Measurements from ENCODE around the gene BCS1L. TPM values are rescaled to one million over a fixed set of nuclear protein-coding genes. Genes with fewer than 3 reads are reported as not detected.

The BCS1L gene
- polyA plus RNA-seq, 1 donor, result 38.9 TPM

Other genes with a start within 250 kb of the BCS1L start
- 0.09 TPM for gene VIL1, start 240.6 kb upstream of the BCS1L start, polyA plus RNA-seq (ENCODE audit: insufficient read length)
- gene USP37, start 91.3 kb upstream of the BCS1L start, polyA plus RNA-seq (ENCODE audit: insufficient read length), result 10.1 TPM
- 38.7 TPM for gene CNOT9, start 90.8 kb upstream of the BCS1L start, polyA plus RNA-seq (ENCODE audit: insufficient read length)
- 61.5 TPM for gene PLCD4, start 51.8 kb upstream of the BCS1L start, polyA plus RNA-seq (ENCODE audit: insufficient read length)
- 16.8 TPM for gene ZNF142, start 60 bp upstream of the BCS1L start, polyA plus RNA-seq (ENCODE audit: insufficient read length)
- 29.4 TPM for gene RNF25, start 12.3 kb downstream of the BCS1L start, polyA plus RNA-seq (ENCODE audit: insufficient read length)
- gene STK36, start 12.4 kb downstream of the BCS1L start, polyA plus RNA-seq (ENCODE audit: insufficient read length), result 28.0 TPM
- 26.8 TPM for gene TTLL4, start 51.2 kb downstream of the BCS1L start, polyA plus RNA-seq (ENCODE audit: insufficient read length)
- 25.4 TPM for gene CYP27A1, start 122.5 kb downstream of the BCS1L start, polyA plus RNA-seq (ENCODE audit: insufficient read length)
- 44.4 TPM for gene PRKAG3, start 172.1 kb downstream of the BCS1L start, polyA plus RNA-seq (ENCODE audit: insufficient read length)
- 0.45 TPM for gene WNT6, start 200.1 kb downstream of the BCS1L start, polyA plus RNA-seq (ENCODE audit: insufficient read length)
- 0.23 TPM for gene WNT10A, start 221.2 kb downstream of the BCS1L start, polyA plus RNA-seq (ENCODE audit: insufficient read length)